Spinal cord (tissue), 10 donors: ENCODE data around the gene PCDHA1. TPM values are rescaled to one million over a fixed set of nuclear protein-coding genes. Genes with fewer than 3 reads are reported as not detected.

Experiments used
- DNase-seq, 6 donors: peaks; one replicate each; pipeline versions ENCODE4 v3.0.0 to v3.0.0-alpha.2; 2013 to 2015; ENCODE audit warnings: low spot score in 6 of 6, low read depth in 4 of 6
- H3K27ac ChIP-seq: one replicate; pipeline ENCODE4 v1.5.1; 2013; ENCODE audit warnings: low read depth, low read length, control low read depth
- H3K27me3 ChIP-seq: one replicate; pipeline ENCODE4 v1.6.1; 2013; ENCODE audit warnings: low read length; ENCODE audit not compliant: control insufficient read depth, insufficient read depth
- H3K36me3 ChIP-seq: one replicate; pipeline ENCODE4 v1.6.1; 2013; ENCODE audit warnings: low read length; ENCODE audit not compliant: control insufficient read depth, insufficient read depth
- H3K4me1 ChIP-seq: one replicate; pipeline ENCODE4 v1.6.1; 2013; ENCODE audit warnings: low read length; ENCODE audit not compliant: control insufficient read depth, insufficient read depth
- H3K4me3 ChIP-seq: one replicate; pipeline ENCODE4 v1.5.1; 2013; ENCODE audit warnings: low read depth, low read length, control low read depth
- H3K9me3 ChIP-seq: one replicate; pipeline ENCODE4 v1.6.1; 2013; ENCODE audit warnings: low read length; ENCODE audit not compliant: control insufficient read depth, insufficient read depth
- WGBS: methylation state at CpG from one replicate; pipeline ENCODE4 v1.1.5; 2013; ENCODE audit warnings: missing lambda C conversion rate; ENCODE audit not compliant: insufficient coverage; 5-methylcytosine and 5-hydroxymethylcytosine counted together
- polyA plus RNA-seq, 2 donors: library from polyadenylated mRNA; unstranded; fragments of 120-200 nt; gene quantifications; one replicate each; pipeline ENCODE4 v1.2.1, GENCODE V29; 2013; ENCODE audit not compliant: insufficient read length in 2 of 2
- total RNA-seq, 2 donors: library from RNA; depleted of rRNA in 1 of 2; stranded (reverse); fragments of 120-200 nt in 1 of 2; fragments of >200 nt in 1 of 2; gene quantifications; one replicate each; pipeline versions ENCODE4 v1.2.3 to v1.2.4, GENCODE V29; 2013 to 2014
- donor health status: healthy.

The PCDHA1 gene
- total and polyA plus RNA-seq, 4 donors: 1.0 to 9.7 (median 5.5) TPM

DNA sequence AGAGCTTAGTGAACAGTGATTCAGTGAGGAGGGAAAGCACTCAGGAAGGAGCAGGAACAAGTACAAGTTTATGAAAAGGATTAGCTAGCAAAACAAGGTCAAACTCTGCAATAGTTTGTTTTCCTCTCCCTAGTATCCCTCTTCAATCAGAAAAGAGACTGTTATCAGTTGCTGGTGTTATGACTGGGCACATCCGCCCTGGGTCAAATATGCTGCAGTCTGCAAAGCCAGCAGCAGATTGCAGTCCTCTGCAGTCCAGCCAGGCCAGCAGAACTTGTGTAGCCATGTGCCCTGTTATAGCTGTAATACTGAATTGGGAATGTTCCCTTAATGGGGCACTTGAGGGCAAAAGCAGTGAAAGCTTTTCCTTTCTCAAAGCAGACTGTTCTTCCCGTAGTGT, 192.3 kb downstream of the PCDHA1 start:
- peak in 1 of 6 donors; percentile 40 for DNase-seq
- Histone ChIP-seq H3K4me1 (no peaks in the 10 kb centered on the region), H3K9me3 (no peaks in the 10 kb centered on the region), H3K36me3 (no peaks in the 10 kb centered on the region), H3K27ac (no peak overlapping the region), H3K27me3 (no peaks in the 10 kb centered on the region), H3K4me3 (no peak overlapping the region)
- 83% methylated on average over 1 of the region's 2 CpGs for WGBS

DNA sequence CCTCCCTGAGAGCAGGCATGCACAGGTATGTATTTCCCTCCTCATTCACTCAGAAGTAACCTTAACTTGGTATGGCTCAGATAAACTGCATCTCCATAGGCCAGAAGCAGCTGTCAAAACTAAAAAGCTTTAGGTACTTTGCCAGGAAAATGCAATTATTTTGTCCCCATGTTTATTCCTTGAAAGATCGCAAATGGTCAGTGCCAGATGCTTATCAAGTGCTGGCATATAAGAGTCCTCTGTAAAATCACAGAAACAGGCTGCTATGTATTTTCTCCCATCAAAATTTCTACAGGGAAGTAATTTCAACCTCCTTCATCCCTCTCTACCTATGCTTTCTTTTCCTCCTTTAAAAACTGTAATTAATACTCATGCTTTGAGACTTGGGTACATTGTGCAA, 193.0 kb downstream of the PCDHA1 start:
- H3K36me3 ChIP-seq: no peaks in the 10 kb centered on the region
- 100% methylated on average over 1 of the region's 1 CpG for WGBS
- H3K27me3 ChIP-seq: no peaks in the 10 kb centered on the region
- H3K4me3 ChIP-seq: no peak overlapping the region
- no peaks in the 10 kb centered on the region for H3K9me3 ChIP-seq
- no peaks in the 10 kb centered on the region for H3K4me1 ChIP-seq
- no peak overlapping the region for H3K27ac ChIP-seq
- DNase-seq: no peak

DNA sequence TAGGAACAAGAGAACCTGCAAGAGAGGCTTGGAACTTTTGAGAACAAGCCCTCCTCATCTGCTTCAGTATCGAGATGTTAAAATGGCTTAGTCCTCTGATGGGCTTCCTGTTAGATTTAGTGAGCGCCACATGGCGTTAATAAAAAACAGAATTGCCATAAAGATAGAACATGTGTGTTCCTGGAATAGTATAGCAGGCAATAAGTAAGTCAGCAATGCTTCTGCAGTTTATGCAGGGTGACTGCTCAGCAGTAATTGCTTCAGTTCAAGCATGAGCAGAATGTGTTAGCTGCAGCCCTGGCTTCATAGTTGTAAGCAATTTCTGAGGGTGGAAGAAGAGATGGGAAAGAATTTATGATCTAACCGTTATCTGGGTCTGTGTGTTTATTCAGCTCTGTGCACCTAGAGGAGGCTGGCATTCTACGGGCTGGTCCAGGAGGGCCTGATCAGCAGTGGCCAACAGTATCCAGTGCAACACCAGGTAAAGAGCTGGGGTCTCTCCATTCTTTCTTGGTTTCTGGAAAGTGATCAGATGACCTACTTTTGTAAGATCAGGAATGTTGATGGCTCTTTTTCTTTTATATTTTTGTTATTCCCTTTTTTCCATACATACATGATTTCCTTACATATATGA, 196.3 kb downstream of the PCDHA1 start:
- no peaks in the 10 kb centered on the region for H3K9me3 ChIP-seq
- no peak overlapping the region for H3K4me3 ChIP-seq
- no peak overlapping the region for H3K27ac ChIP-seq
- H3K27me3 ChIP-seq: no peaks in the 10 kb centered on the region
- H3K4me1 ChIP-seq: peaks cover 3% of the 10 kb centered on the region
- 73% methylated on average over 5 of the region's 5 CpGs for WGBS
- peak in 1 of 6 donors; percentile 71 for DNase-seq
- no peaks in the 10 kb centered on the region for H3K36me3 ChIP-seq

DNA sequence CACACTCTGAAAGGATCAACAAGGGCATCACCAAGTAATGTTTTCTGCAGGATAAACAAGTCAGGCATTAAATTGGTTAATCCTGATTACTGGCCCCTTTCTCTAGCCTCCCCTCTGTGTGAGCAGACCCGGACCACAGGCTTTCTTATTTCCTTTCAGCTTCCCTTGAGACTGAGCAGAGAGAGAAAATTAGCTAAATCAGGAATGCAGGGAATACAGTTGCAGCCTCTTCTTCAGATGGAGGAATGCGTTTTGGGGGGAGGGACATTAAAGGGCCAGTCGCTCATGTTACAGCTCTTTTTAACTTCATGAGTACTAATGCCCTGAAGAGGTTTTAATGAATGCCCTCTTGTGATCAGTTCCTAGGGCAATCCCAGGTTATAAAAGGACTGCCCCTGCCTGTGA, 200.2 kb downstream of the PCDHA1 start:
- Histone ChIP-seq H3K36me3 (no peaks in the 10 kb centered on the region), H3K9me3 (no peaks in the 10 kb centered on the region), H3K4me1 (peaks cover 3% of the 10 kb centered on the region), H3K4me3 (no peak overlapping the region), H3K27ac (no peak overlapping the region), H3K27me3 (no peaks in the 10 kb centered on the region)
- peak in 2 of 6 donors; percentile 30 to 84 for DNase-seq
- WGBS: 20% methylated on average over 2 of the region's 3 CpGs

DNA sequence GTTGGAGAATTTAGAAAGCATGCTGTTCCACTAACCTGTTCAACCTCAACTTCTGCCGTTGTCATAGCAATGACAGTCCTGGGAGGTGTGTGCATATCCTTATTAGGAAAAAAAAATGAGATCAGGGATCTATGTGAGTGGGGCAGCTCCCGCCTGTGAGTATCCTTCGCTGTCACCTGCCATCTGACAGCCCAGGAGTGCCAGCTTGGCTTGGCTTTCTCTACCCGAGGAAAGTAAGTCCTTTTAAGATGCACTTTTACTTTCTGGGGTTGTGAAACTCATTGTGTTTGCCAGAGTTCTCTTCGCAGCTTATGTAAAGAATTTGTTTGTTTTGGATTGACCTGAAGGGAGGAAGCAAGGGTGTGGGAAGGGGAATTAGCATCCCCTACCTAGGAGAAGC, 202.2 kb downstream of the PCDHA1 start:
- no peak for DNase-seq
- no peaks in the 10 kb centered on the region for H3K9me3 ChIP-seq

DNA sequence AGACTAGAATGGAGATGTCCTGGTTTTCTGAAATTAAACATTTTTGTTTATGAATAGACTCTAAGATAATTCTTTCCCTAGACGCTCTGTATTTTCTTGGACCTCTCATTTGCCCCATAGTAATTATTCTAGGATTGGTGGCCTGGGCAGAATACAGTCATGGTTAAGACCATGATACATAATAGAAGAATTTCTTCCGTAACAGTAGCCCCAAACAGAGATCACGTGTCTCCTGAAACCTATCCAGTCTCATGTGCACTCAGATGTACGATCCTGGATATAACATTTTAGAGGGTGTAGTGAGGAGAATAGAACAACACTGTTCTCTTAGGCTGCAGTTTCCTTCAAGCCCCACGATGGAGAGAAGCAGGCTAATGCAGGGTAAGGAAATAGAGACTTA, 202.7 kb downstream of the PCDHA1 start:
- no peak overlapping the region for H3K4me3 ChIP-seq
- no CpG with 5 or more reads among the region's 5 CpGs for WGBS
- H3K27ac ChIP-seq: no peak overlapping the region
- no peaks in the 10 kb centered on the region for H3K36me3 ChIP-seq
- peaks cover 3% of the 10 kb centered on the region for H3K4me1 ChIP-seq
- no peaks in the 10 kb centered on the region for H3K9me3 ChIP-seq
- no peak for DNase-seq
- no peaks in the 10 kb centered on the region for H3K27me3 ChIP-seq

More for the DNA sequence above, 202.2 kb downstream of the PCDHA1 start:
- Histone ChIP-seq H3K36me3 (no peaks in the 10 kb centered on the region), H3K27me3 (no peaks in the 10 kb centered on the region), H3K4me3 (no peak overlapping the region), H3K4me1 (peaks cover 3% of the 10 kb centered on the region), H3K27ac (no peak overlapping the region)
- WGBS: 73% methylated on average over 2 of the region's 5 CpGs

DNA sequence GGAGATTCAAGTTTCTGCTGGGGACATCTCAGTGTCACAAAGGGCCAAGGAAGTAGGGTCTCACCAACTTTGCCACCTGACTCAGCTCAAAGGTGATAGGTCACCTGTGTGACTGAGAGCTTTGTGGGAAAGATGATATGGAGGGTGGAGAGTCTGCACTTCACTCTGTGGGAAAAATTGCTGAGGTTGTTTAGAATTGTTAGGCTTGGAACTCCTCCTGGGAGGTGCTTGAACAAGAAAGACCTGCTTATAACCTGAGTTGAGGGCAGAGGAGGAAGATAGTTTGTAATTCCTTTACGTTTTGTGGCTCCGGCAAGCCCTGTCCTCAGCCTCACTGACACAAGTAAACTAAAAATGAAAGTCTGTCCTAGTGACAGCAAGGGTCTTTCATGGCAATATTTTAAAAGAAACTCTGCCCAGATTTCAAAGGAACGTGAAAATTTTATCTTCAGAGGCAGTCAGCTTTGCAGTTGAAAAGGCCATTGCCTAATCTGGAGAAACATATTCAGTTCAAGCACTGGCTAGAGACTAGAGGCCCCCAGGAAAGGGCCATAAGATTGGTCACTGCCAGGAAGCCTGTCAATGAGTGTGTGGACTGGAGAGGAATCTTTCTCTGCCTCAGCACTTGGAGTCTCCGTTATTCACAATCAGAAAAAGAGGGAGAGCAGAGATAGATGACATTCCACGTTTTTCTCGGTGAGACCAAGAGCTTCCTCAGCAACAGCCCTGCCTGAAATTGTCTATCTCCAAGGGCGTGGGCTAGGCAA, 203.5 kb downstream of the PCDHA1 start:
- no peak overlapping the region for H3K4me3 ChIP-seq
- no peak overlapping the region for H3K27ac ChIP-seq
- H3K27me3 ChIP-seq: no peaks in the 10 kb centered on the region
- DNase-seq: no peak
- peaks cover 3% of the 10 kb centered on the region for H3K4me1 ChIP-seq
- WGBS: 88% methylated on average over 5 of the region's 7 CpGs
- H3K36me3 ChIP-seq: no peaks in the 10 kb centered on the region
- no peaks in the 10 kb centered on the region for H3K9me3 ChIP-seq

DNA sequence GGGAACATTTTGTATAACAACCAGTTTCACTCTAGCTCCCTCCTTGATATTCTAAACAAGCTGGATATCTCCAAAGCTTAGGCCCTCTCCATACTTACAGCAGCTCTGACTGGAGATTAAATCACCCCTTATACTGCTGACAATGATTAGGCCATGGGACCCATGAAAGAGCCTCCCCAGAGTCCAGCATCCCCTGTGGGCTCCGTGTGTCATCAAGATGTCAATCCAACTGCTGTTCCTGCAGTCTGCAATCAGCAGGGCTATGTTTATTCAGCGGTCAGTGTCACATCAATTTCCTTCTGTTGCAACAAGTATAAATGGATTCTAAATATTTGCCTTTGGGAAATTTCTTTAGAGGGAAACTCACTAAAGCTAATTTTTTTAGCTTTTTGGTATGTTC, 206.9 kb downstream of the PCDHA1 start:
- H3K9me3 ChIP-seq: no peaks in the 10 kb centered on the region
- no peak overlapping the region for H3K27ac ChIP-seq
- H3K4me1 ChIP-seq: no peaks in the 10 kb centered on the region
- H3K4me3 ChIP-seq: no peak overlapping the region
- H3K36me3 ChIP-seq: no peaks in the 10 kb centered on the region
- DNase-seq: no peak
- H3K27me3 ChIP-seq: no peaks in the 10 kb centered on the region
- WGBS: no CpG with 5 or more reads among the region's 2 CpGs

DNA sequence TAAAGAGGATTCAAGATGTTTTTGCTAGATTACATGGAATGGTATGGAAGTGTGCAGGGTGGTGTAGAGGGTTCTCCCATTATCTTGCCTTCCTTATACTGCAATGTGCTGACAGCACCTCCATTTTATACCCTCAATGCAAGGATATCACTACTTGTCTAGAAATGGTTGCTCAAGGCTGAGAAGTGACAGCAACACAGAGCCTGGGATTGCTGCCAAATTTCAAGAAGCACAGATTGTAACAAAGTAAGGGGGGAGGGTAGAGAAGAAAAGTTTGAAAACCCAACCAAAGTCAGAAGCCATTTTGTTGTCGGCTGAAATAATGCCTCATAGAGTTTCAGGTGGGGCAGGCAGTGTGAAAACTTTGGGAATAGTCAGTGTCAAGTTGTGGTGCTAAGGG, 210.1 kb downstream of the PCDHA1 start:
- peak in 2 of 6 donors; percentile 62 to 85 for DNase-seq
- 36% methylated on average over 1 of the region's 1 CpG for WGBS
- H3K27ac ChIP-seq: no peak overlapping the region

DNA sequence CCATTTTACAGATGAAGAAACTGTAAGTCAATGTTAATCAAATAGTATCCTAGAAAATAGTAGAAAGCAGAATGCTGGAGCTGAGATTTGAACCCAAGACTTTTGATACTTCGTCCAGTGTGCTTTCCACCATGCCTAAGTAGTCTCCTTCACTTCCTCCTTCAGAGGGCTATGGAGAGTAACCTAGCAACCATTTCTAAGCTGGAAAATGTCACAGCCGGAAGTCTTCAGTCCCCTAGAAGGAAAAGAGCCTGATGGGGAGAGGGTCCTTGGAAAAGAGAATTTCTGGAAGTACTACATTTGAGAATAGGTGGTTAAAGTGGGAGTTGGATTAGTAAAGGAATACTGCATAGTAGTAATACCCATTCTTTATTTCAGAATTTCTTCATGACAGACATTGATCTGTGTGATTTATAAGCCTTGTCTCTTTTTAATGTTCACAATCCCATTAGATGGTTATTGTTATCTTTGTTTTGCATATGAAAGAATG, 213.0 kb downstream of the PCDHA1 start:
- Histone ChIP-seq H3K27me3 (no peaks in the 10 kb centered on the region), H3K27ac (no peak overlapping the region), H3K4me1 (peaks cover 10% of the 10 kb centered on the region), H3K36me3 (no peaks in the 10 kb centered on the region), H3K4me3 (no peak overlapping the region), H3K9me3 (no peaks in the 10 kb centered on the region)
- no peak for DNase-seq
- no CpG with 5 or more reads among the region's 2 CpGs for WGBS

More for the DNA sequence above, 210.1 kb downstream of the PCDHA1 start:
- Histone ChIP-seq H3K4me3 (no peak overlapping the region), H3K9me3 (no peaks in the 10 kb centered on the region), H3K27me3 (no peaks in the 10 kb centered on the region), H3K36me3 (no peaks in the 10 kb centered on the region), H3K4me1 (no peaks in the 10 kb centered on the region)
